HG02981 (cell line): ENCODE data around the gene MPPED1.

Experiments
- ATAC-seq: cut with Tn5 transposase; IDR thresholded peaks from one replicate; pipeline ENCODE4 v1.9.1; 2021; ENCODE audit warnings: mild to moderate bottlenecking, moderate library complexity; ENCODE audit not compliant: unreplicated experiment

Gene MPPED1

GRCh38 chr22:43409800-43410199, 2.0 kb upstream of the MPPED1 start:
- ATAC-seq: no peak

GRCh38 chr22:43411040-43411868, 560 bp upstream of the MPPED1 start:
- no peak for ATAC-seq

- no peak for ATAC-seq
These were observed 1.3 kb downstream of the MPPED1 start for GRCh38 chr22:43412808-43413795.

GRCh38 chr22:43413826-43414225, 2.0 kb downstream of the MPPED1 start:
- ATAC-seq: no peak

GRCh38 chr22:43415681-43416080, 3.9 kb downstream of the MPPED1 start:
- no peak for ATAC-seq

GRCh38 chr22:43417555-43417954, 5.7 kb downstream of the MPPED1 start:
- no peak for ATAC-seq

DNA sequence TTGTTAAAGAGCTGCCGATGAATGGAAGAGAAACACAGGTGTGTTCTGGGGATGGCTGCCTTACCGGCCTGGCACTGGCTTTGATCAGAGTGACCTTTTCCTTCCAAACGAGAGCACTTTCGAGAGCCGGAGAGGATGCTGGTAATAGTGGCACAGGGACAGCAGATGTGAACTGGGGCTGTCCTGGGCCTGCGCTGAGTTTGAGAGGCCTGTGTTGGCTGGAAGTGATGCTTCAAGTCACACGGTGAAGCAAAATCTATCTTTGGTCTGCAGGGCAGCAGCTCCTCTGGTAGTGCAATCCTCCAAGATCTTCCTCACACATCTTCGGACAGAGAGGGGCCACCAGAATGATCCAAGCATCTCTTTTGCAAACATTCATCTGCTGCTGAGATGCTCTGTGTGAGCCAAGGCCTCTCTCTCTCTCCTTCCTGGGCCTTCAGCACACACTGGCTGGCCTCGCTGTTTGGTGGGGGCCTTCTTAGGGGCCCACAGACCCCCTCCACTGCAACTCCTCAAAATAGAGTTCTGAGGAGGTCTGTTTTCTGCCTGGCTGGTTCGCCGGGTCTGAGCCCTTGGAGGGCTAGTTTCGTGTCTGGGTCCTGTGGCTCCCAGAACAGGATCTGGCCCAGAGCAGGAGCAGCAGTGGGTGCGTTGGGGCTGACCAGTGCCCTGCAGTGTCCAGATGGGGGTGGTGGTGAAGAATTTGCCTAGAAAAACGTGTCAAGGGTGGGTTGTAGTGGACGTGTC, 6.4 kb downstream of the MPPED1 start:
- no peak for ATAC-seq

DNA sequence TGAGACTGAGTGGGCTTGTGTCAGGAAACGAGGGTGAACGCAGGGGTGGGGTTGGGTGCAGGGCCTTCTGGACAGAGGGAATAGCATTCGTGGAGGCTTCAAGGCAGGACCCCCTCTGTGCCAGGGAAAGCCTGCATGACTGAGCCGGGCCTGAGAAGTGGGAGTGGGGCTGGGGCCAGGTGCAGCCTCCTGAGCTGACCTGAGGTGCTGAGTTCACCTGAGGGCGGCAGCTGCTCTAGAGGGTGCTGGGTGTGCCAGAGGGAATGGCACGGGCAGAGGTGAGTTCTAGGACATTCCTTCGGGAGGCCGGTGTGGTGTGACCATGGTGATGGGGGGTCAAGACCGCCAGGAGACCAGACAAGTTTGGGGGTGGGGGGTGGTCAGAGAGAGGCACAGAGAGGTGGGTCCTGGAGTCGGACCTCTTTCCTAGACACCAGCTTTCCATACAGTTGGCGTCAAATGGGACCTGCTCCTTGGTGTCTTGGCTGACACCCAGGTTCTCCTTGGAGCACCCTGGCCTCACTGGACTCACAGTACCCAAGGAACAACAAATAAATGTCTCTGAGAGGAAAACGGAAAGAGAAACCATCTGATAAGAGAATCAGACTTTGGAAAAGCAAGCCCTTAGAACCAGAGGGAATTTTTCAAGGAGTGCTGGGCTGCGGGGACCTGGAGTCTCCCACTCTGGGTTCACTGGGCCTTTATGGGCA, 7.7 kb downstream of the MPPED1 start:
- ATAC-seq: no peak

DNA sequence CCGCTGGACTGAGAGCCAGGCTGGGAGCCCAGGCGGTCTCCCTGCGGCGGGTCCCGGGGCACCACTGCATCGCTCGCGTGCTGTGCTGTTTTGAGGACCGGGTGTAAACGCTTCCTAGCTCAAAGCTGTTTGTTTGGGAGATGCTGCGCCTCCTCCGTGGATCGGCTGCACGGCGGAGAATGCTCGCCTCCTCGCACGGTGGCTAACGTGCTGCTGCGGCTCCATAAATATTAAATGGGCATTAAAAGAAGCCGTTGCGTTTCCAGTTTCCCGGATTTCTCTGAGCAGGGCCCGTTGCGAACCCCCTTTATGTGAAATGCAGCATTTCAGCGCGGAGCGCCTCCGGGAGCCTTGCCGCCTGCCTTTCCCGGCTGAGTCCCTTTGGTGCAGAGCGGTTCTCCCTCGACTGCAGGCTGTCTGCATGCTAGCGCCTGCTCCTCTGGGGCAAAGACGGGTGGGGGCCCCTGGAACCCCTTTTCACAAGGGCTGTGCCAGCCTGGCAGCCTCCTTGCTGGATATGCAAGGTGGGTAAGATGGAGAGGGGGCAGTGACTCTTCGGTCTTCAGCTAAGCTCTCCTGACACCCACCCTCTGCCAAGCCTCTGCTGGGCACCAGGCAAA, 9.3 kb downstream of the MPPED1 start:
- no peak for ATAC-seq

GRCh38 chr22:43421914-43422615, 10.3 kb downstream of the MPPED1 start:
- no peak for ATAC-seq

DNA sequence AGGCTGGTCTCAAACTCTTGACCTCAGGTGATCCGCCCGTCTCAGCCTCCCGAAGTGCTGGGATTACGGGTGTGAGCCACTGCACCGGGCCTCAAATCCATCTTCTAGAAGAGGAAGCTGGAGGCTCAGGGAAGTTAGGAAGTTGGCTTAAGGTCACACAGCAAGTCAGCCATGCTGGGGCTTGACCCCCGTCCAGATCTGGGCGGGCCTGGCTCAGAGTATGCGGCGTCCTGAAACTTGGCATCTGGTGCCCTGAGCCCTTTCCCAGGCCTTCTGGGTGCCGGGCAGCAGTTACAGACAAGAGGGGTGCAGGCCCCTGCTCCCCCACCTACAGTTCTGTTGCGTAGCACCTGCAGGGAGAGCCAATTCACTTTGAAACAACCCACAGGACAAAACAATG, 11.2 kb downstream of the MPPED1 start:
- ATAC-seq: no peak

GRCh38 chr22:43424201-43424600, 12.4 kb downstream of the MPPED1 start:
- no peak for ATAC-seq

DNA sequence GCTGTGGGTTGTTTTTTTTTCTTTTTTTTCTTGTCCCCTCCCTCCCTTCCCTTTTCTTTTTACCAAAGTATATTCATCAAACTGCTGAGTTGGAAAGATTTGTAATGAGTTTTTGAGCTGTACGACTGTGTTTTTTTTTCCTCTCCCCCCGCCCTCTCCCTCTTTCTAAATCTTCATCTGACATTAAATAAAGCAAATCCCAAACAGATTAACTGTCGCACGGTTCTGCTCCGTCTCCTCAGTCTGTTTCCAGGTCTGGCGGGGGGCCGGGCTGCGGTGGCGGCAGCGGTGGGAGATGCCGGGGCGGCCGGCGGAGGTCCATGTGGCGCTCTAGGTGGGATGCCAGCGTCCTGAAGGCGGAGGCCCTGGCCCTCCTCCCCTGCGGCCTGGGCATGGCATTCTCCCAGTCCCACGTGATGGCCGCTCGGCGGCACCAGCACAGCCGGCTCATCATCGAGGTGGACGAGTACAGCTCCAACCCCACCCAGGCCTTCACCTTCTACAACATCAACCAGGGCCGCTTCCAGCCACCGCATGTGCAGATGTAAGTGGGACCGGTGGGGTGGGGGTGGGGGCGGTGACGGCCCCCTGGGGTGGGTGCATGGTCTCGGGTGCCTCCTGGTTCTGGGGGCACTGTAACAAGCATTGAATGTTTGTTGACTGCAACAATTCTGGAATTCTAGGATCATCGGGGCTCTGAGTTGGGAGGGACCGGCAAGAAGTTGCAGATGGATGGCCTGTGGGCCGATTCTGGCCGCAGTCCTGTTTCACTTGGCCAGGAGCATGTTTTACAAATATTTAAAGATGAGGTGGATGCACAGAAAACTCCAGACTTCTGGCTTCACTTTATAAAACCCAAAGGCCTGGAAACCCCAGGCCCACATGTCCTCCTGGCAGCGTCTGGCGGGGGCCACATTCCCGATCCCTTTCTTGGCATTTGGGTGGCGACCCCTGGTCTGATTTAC, 13.1 kb downstream of the MPPED1 start:
- ATAC-seq: no peak

DNA sequence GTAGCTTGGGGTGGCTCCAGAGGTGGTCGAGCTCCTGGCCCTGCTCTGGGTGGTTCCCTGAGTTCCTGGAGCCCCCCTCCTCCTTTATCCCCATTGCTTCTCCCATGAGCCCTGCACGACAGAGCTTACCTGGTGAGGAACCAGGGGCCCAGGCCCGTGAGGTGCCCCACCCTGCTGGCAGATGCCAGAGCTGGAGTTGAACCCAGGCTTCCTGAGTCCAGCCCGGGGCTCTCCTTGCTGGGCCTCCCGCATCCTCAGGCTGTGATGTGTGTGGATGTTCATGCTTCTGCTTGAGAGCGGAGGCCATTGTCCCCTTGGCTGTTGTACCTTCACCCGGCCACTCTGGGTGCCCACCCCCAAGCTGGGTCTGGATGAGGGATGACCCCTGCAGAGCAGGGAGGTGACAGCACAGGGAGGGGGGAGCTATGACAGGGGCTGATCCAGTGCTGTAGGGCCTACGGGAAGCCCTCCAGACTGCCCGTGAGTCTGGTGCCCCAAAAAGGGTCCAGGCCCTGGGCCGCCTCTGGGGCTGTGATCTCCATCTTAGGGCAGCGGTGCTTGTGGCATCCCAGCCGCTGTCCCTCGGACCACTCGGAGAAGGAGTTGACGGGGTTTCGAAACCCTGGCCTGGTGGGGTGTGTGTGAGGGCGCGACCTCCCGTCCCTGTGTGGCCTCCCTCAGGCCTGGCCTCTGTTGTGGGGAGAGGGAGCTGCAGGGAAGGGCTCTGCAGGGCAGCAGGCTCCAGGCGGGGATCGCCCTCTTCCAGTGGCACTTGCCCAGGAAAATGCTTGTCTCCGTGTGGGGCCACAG, 14.4 kb downstream of the MPPED1 start:
- no peak for ATAC-seq

- no peak for ATAC-seq
These were observed 15.0 kb downstream of the MPPED1 start for GRCh38 chr22:43426816-43427215.

- ATAC-seq: no peak
These were observed 15.6 kb downstream of the MPPED1 start for GRCh38 chr22:43427296-43428004.

- no peak for ATAC-seq
These were observed 16.2 kb downstream of the MPPED1 start for GRCh38 chr22:43428005-43428485.
